Thyroid gland (tissue), 4 donors: ENCODE measurements around the gene MNAT1. TPM values are rescaled to one million over a fixed set of nuclear protein-coding genes. Genes with fewer than 3 reads are reported as not detected.

Experiments used
- DNase-seq, 2 donors: peaks; one replicate each; pipeline ENCODE4 v3.0.0-alpha.2; 2019
- H3K27ac ChIP-seq, 3 donors: fragments of 200-600 bp; sonication (generic); 1 replicate in 2 of 3; 2 replicates in 1 of 3; pipeline ENCODE4 v1.5.1; 2016 to 2019; ENCODE audit warnings: mild to moderate bottlenecking in 1 of 3, moderate library complexity in 1 of 3
- H3K27me3 ChIP-seq: fragments of 200-600 bp; sonication (generic); one replicate; pipeline ENCODE4 v1.5.1; 2019
- H3K36me3 ChIP-seq, 2 donors: fragments of 200-600 bp; sonication (generic); one replicate each; pipeline ENCODE4 v1.5.1; 2016 to 2019
- H3K4me1 ChIP-seq, 2 donors: fragments of 200-600 bp; sonication (generic); one replicate each; pipeline ENCODE4 v1.5.1; 2017 to 2019
- H3K4me3 ChIP-seq, 3 donors: fragments of 200-600 bp; sonication (generic); replicated peaks in 1 of 3; 1 replicate in 2 of 3; 2 replicates in 1 of 3; pipeline ENCODE4 v1.5.1; 2016; ENCODE audit warnings: mild to moderate bottlenecking in 1 of 3
- H3K9me3 ChIP-seq: fragments of 200-600 bp; sonication (generic); one replicate; pipeline ENCODE4 v1.5.1; 2017
- POLR2A ChIP-seq, 2 donors: fragments of 450-650 bp; IDR thresholded peaks; one replicate each; pipeline ENCODE4 v1.6.1; 2017; ENCODE audit warnings: antibody characterized with exemption in 2 of 2, mild to moderate bottlenecking in 2 of 2, moderate library complexity in 1 of 2
- WGBS, 2 donors: methylation state at CpG; one replicate each; pipeline ENCODE4 v1.1.5; 2017; 5-methylcytosine and 5-hydroxymethylcytosine counted together
- intact Hi-C: fragments of 100-400 bp; cut with DNase I; formaldehyde crosslinking; loops from one replicate; pipeline ENCODE4 v1.15.1; 2023
- total RNA-seq, 4 donors: library from RNA; depleted of rRNA; stranded (reverse); fragments of >200 nt; gene quantifications; one replicate each; pipeline ENCODE4 v1.2.3, GENCODE V29; 2016
- TF ChIP-seq, protein P1 (sequence below), 6 experiments: fragments of 200-600 bp in 3 of 6; fragments of 450-650 bp in 3 of 6; sonication (generic) in 3 of 6; IDR thresholded peaks; one replicate each; pipeline ENCODE4 v1.5.1; 2016 to 2019; ENCODE audit warnings: antibody characterized with exemption in 6 of 6, mild to moderate bottlenecking in 2 of 6, inconsistent platforms in 1 of 6, moderate library complexity in 1 of 6

Gene MNAT1
- total RNA-seq, 4 donors from 2014 or later: 35.4 to 58.8 (median 47.8) TPM

DNA sequence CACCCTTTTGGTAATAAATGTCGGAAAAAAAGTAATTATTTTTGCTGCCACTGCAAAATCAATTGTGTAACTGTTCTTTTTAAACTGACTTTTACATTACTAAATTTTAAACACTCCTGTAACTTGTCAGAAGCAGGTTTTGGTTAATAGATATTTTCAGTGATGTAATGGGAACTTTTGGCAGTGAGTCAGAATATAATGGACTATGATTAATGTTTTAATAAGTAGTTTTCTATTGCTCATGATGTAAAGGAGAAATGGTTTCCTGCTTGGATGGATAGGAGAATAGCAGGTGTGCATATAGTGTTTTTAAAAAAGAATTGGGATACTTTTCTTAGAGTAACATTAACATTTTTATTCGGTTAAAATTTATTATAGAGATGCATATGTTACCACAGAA lies 187.5 kb downstream of the MNAT1 start:
- Histone ChIP-seq H3K27me3 (no peaks in the 10 kb centered on the region), H3K27ac (no peak overlapping the region), H3K9me3 (no peaks in the 10 kb centered on the region), H3K4me1 (no peaks in the 10 kb centered on the region), H3K4me3 (no peak overlapping the region), H3K36me3 (no peaks in the 10 kb centered on the region)
- no peak for DNase-seq
- 87 to 95% methylated on average over 2 of the region's 2 CpGs for WGBS, 2 donors
- no peak for TF ChIP-seq POLR2A (IDR thresholded peaks at IDR 0.05)
- TF ChIP-seq, protein P1, sequence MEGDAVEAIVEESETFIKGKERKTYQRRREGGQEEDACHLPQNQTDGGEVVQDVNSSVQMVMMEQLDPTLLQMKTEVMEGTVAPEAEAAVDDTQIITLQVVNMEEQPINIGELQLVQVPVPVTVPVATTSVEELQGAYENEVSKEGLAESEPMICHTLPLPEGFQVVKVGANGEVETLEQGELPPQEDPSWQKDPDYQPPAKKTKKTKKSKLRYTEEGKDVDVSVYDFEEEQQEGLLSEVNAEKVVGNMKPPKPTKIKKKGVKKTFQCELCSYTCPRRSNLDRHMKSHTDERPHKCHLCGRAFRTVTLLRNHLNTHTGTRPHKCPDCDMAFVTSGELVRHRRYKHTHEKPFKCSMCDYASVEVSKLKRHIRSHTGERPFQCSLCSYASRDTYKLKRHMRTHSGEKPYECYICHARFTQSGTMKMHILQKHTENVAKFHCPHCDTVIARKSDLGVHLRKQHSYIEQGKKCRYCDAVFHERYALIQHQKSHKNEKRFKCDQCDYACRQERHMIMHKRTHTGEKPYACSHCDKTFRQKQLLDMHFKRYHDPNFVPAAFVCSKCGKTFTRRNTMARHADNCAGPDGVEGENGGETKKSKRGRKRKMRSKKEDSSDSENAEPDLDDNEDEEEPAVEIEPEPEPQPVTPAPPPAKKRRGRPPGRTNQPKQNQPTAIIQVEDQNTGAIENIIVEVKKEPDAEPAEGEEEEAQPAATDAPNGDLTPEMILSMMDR (IDR thresholded peaks at IDR 0.05): no peak
- intact Hi-C loops: no loop called here

DNA sequence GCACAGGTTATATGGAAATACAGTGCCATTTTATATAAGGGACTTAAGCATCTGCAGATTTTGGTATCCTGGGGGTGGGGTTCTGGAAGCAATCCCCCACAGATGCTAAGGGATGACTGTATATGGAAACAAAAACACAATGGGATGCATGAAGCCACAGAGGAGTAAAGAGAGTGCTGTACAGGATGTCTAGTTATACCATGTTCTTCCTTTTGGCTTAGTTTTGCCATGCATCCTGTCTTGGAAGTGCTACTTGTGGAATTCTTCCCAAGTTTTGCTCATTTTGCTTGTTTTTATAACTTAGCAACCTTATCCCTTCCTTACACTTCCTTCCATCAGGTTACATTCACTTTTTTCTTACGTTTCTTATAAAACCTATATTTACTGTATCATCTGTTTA lies 190.7 kb downstream of the MNAT1 start:
- TF ChIP-seq POLR2A (IDR thresholded peaks at IDR 0.05): no peak
- TF ChIP-seq, protein P1 (IDR thresholded peaks at IDR 0.05): no peak
- Histone ChIP-seq H3K9me3 (no peaks in the 10 kb centered on the region), H3K27ac (no peak overlapping the region), H3K4me1 (no peaks in the 10 kb centered on the region), H3K4me3 (no peak overlapping the region), H3K27me3 (no peaks in the 10 kb centered on the region), H3K36me3 (no peaks in the 10 kb centered on the region)
- intact Hi-C loops: no loop called here
- 73 to 80% methylated on average over 1 of the region's 1 CpG for WGBS, 2 donors
- DNase-seq: no peak

DNA sequence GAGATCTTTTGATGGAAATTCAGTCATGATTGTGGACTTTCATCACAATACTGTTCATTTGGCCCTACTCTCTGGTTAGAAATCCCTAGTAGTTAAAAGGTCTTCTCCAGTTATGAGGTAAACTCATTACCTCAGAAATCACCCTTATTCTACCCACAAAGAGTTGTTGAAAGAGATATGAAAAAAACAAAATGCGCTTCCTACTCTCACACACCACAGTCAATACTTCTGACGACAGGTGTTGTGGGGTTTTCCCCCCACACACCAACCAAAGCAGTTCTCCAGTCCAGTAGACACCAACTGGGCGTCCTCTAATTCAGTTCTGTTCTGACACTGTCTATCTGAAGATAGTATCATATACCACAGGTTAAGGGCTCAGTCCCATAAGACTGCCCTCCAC lies 191.4 kb downstream of the MNAT1 start:
- Histone ChIP-seq H3K4me3 (no peak overlapping the region), H3K27ac (no peak overlapping the region), H3K36me3 (no peaks in the 10 kb centered on the region), H3K9me3 (no peaks in the 10 kb centered on the region), H3K4me1 (no peaks in the 10 kb centered on the region), H3K27me3 (no peaks in the 10 kb centered on the region)
- TF ChIP-seq POLR2A (IDR thresholded peaks at IDR 0.05): no peak
- TF ChIP-seq, protein P1 (IDR thresholded peaks at IDR 0.05): no peak
- DNase-seq: no peak
- intact Hi-C loops: no loop called here
- WGBS, 2 donors: 96 to 98% methylated on average over 3 of the region's 3 CpGs

GRCh38 chr14:60931218-60931617 lies 196.7 kb downstream of the MNAT1 start:
- no peaks in the 10 kb centered on the region for H3K36me3 ChIP-seq
- intact Hi-C loops: no loop called here
- 88 to 100% methylated on average over 1 of the region's 1 CpG for WGBS, 2 donors
- H3K9me3 ChIP-seq: no peaks in the 10 kb centered on the region
- no peak for DNase-seq
- no peak overlapping the region for H3K27ac ChIP-seq
- H3K4me1 ChIP-seq: no peaks in the 10 kb centered on the region
- no peak overlapping the region for H3K4me3 ChIP-seq
- no peaks in the 10 kb centered on the region for H3K27me3 ChIP-seq
- TF ChIP-seq, protein P1 (IDR thresholded peaks at IDR 0.05): no peak
- no peak for TF ChIP-seq POLR2A (IDR thresholded peaks at IDR 0.05)

GRCh38 chr14:60933920-60934655 lies 199.5 kb downstream of the MNAT1 start:
- Histone ChIP-seq H3K4me1 (no peaks in the 10 kb centered on the region), H3K27me3 (no peaks in the 10 kb centered on the region), H3K4me3 (no peak overlapping the region), H3K36me3 (no peaks in the 10 kb centered on the region), H3K27ac (no peak overlapping the region), H3K9me3 (no peaks in the 10 kb centered on the region)
- whole genome bisulfite sequencing, 2 donors: 93 to 95% methylated on average over 8 of the region's 8 CpGs
- no peak for DNase-seq
- TF ChIP-seq POLR2A (IDR thresholded peaks at IDR 0.05): no peak
- TF ChIP-seq, protein P1 (IDR thresholded peaks at IDR 0.05): no peak
- intact Hi-C loops: no loop called here
